Smooth muscle cell (in vitro differentiated cells): ENCODE measurements around the gene SFRP5. TPM values are rescaled to one million over a fixed set of nuclear protein-coding genes. Genes with fewer than 3 reads are reported as not detected.

Experiments
- DNase-seq: peaks from one replicate; lab custom pipeline; 2025; ENCODE audit not compliant: unreplicated experiment; lab: John Stamatoyannopoulos, UW
- H2AFZ ChIP-seq: fragments of 200-600 bp; sonication (generic); 2 replicates; pipeline ENCODE4 v1.6.0; 2016; ENCODE audit warnings: antibody characterized with exemption, low read depth, mild to moderate bottlenecking
- H3F3A ChIP-seq: fragments of 200-600 bp; sonication (generic); 2 replicates; pipeline ENCODE4 v1.6.0; 2017; ENCODE audit warnings: antibody characterized with exemption, low read depth
- H3K27ac ChIP-seq: fragments of 200-600 bp; sonication (generic); 2 replicates; pipeline ENCODE4 v1.5.1; 2016; ENCODE audit warnings: low read depth, mild to moderate bottlenecking
- H3K27me3 ChIP-seq: fragments of 200-600 bp; sonication (generic); 2 replicates; pipeline ENCODE4 v1.6.1; 2016; ENCODE audit warnings: low read depth, mild to moderate bottlenecking
- H3K36me3 ChIP-seq: fragments of 200-600 bp; sonication (generic); 2 replicates; pipeline ENCODE4 v1.5.1; 2016; ENCODE audit warnings: low read depth
- H3K4me1 ChIP-seq: fragments of 200-600 bp; sonication (generic); 2 replicates; pipeline ENCODE4 v1.5.1; 2016; ENCODE audit warnings: low read depth
- H3K4me2 ChIP-seq: fragments of 200-600 bp; sonication (generic); 2 replicates; pipeline ENCODE4 v1.6.0; 2016; ENCODE audit warnings: mild to moderate bottlenecking
- H3K4me3 ChIP-seq: fragments of 200-600 bp; sonication (generic); 2 replicates; pipeline ENCODE4 v1.5.1; 2016; ENCODE audit warnings: mild to moderate bottlenecking
- H3K79me2 ChIP-seq: fragments of 200-600 bp; sonication (generic); 2 replicates; pipeline ENCODE4 v1.6.0; 2016; ENCODE audit warnings: low read depth, mild to moderate bottlenecking
- H3K9ac ChIP-seq: fragments of 200-600 bp; sonication (generic); 2 replicates; pipeline ENCODE4 v1.6.0; 2016; ENCODE audit warnings: low read depth
- H3K9me3 ChIP-seq: fragments of 200-600 bp; sonication (generic); replicated peaks from 2 replicates; pipeline ENCODE4 v1.5.1; 2016; ENCODE audit warnings: low read depth
- H4K20me1 ChIP-seq: fragments of 200-600 bp; sonication (generic); 2 replicates; pipeline ENCODE4 v1.6.0; 2016; ENCODE audit warnings: low read depth
- CTCF ChIP-seq: fragments of 200-600 bp; sonication (generic); IDR thresholded peaks from 2 replicates; pipeline ENCODE4 v1.5.1; 2017; ENCODE audit warnings: borderline replicate concordance, mild to moderate bottlenecking, antibody characterized with exemption; ENCODE audit not compliant: insufficient read depth, poor library complexity, severe bottlenecking
- WGBS: methylation state at CpG from one replicate; pipeline ENCODE4 v1.1.7; 2016; ENCODE audit warnings: low lambda C conversion rate; 5-methylcytosine and 5-hydroxymethylcytosine counted together
- polyA plus RNA-seq: library from polyadenylated mRNA; unstranded; fragments of >200 nt; fragmentation: Nextera tagmentation; extraction: Ambion mirVana; gene quantifications from 2 replicates; pipeline ENCODE4 v1.2.1, GENCODE V29; 2016
- total RNA-seq: library from RNA; depleted of rRNA; stranded (reverse); fragments of >200 nt; gene quantifications from 2 replicates; pipeline ENCODE4 v1.2.3, GENCODE V29; 2014

Gene SFRP5
- total and polyA plus RNA-seq, 2 experiments from 2014 or later, result 0.11 TPM; not detected in 1

GRCh38 chr10:97721871-97722780, 49.7 kb downstream of the SFRP5 start:
- Histone ChIP-seq H3K4me2 (no peak overlapping the region), H3K27ac (no peak overlapping the region), H3K36me3 (no peaks in the 10 kb centered on the region), H3K4me1 (peaks cover 13% of the 10 kb centered on the region), H3F3A (no peaks in the 10 kb centered on the region), H2AFZ (no peak overlapping the region), H3K27me3 (no peaks in the 10 kb centered on the region), H4K20me1 (peaks cover 11% of the 10 kb centered on the region), H3K9me3 (no peaks in the 10 kb centered on the region), H3K79me2 (no peaks in the 10 kb centered on the region), H3K4me3 (no peak overlapping the region), H3K9ac (no peak overlapping the region)
- no peak for TF ChIP-seq CTCF
- WGBS, result 95% methylated on average over 12 of the region's 12 CpGs
- no peak for DNase-seq

- H3K9ac ChIP-seq, result no peak overlapping the region
- H3K27me3 ChIP-seq, result no peaks in the 10 kb centered on the region
- peaks cover 16% of the 10 kb centered on the region for H3K79me2 ChIP-seq
- 93% methylated on average over 2 of the region's 2 CpGs for WGBS
- no peak overlapping the region for H3K4me2 ChIP-seq
- H3K36me3 ChIP-seq, result no peaks in the 10 kb centered on the region
- H3K9me3 ChIP-seq, result no peaks in the 10 kb centered on the region
- no peak overlapping the region for H3K27ac ChIP-seq
- H3F3A ChIP-seq, result no peaks in the 10 kb centered on the region
- peaks cover 28% of the 10 kb centered on the region for H4K20me1 ChIP-seq
- no peak overlapping the region for H2AFZ ChIP-seq
- peaks cover 30% of the 10 kb centered on the region for H3K4me1 ChIP-seq
- no peak for DNase-seq
- H3K4me3 ChIP-seq, result no peak overlapping the region
- TF ChIP-seq CTCF, result no peak
Measured at GRCh38 chr10:97719602-97720001, 52.2 kb downstream of the SFRP5 start.

GRCh38 chr10:97718659-97719142, 53.1 kb downstream of the SFRP5 start:
- Histone ChIP-seq H3K27me3 (no peaks in the 10 kb centered on the region), H3K27ac (no peak overlapping the region), H3F3A (no peaks in the 10 kb centered on the region), H3K79me2 (peaks cover 16% of the 10 kb centered on the region), H4K20me1 (peaks cover 28% of the 10 kb centered on the region), H2AFZ (no peak overlapping the region), H3K4me3 (no peak overlapping the region), H3K4me1 (peaks cover 30% of the 10 kb centered on the region), H3K9me3 (no peaks in the 10 kb centered on the region), H3K4me2 (no peak overlapping the region), H3K9ac (no peak overlapping the region), H3K36me3 (no peaks in the 10 kb centered on the region)
- no peak for DNase-seq
- WGBS, result 77% methylated on average over 8 of the region's 8 CpGs
- TF ChIP-seq CTCF, result no peak

- no peaks in the 10 kb centered on the region for H3K9me3 ChIP-seq
Measured at GRCh38 chr10:97718178-97718577, 53.6 kb downstream of the SFRP5 start.

More at GRCh38 chr10:97718178-97718577, 53.6 kb downstream of the SFRP5 start:
- H3K27me3 ChIP-seq, result no peaks in the 10 kb centered on the region
- no peak overlapping the region for H3K4me2 ChIP-seq
- H4K20me1 ChIP-seq, result peaks cover 28% of the 10 kb centered on the region
- H3K4me3 ChIP-seq, result no peak overlapping the region
- peaks cover 33% of the 10 kb centered on the region for H3K4me1 ChIP-seq
- H3K79me2 ChIP-seq, result peaks cover 16% of the 10 kb centered on the region
- no peaks in the 10 kb centered on the region for H3F3A ChIP-seq
- no peak for TF ChIP-seq CTCF
- WGBS, result 94% methylated on average over 6 of the region's 6 CpGs
- H3K27ac ChIP-seq, result no peak overlapping the region
- no peak overlapping the region for H3K9ac ChIP-seq
- H3K36me3 ChIP-seq, result no peaks in the 10 kb centered on the region
- no peak for DNase-seq
- H2AFZ ChIP-seq, result no peak overlapping the region
